GM19351 (cell line): ENCODE data around the gene PRAMEF13.
"Not testable (repeated sequence)": the region's sequence is repeated elsewhere in the genome, so short reads cannot be mapped to it uniquely, and the experiment has no call there.

ENCODE experiments used
- ATAC-seq: cut with Tn5 transposase; IDR thresholded peaks from one replicate; pipeline ENCODE4 v1.9.1; 2021; ENCODE audit warnings: mild to moderate bottlenecking, moderate library complexity; ENCODE audit not compliant: unreplicated experiment

Gene PRAMEF13

GRCh38 chr1:13171548-13171947, 29.7 kb downstream of the PRAMEF13 start, which contains the start of gene PRAMEF9:
Gene PRAMEF9, plus strand, starts transcription at chr1:13171848. Its CDS starts 3,433 bp downstream, at chr1:13175281.
- not testable (repeated sequence) for ATAC-seq

- not testable (repeated sequence) for ATAC-seq
These were observed 35.7 kb downstream of the PRAMEF13 start, which contains the start of gene HNRNPCL4 for GRCh38 chr1:13165531-13165930. Gene HNRNPCL4, minus strand, starts transcription at chr1:13165631. Its CDS starts 164 bp downstream, at chr1:13165467.

GRCh38 chr1:13155909-13156308, 45.3 kb downstream of the PRAMEF13 start, which contains the start of gene PRAMEF26:
Gene PRAMEF26, minus strand, starts transcription at chr1:13156009. Its CDS starts 2,914 bp downstream, at chr1:13153095.
- ATAC-seq = not testable (repeated sequence)
